GM21717 (cell line): ENCODE results near the gene GCLC.
"Not testable (repeated sequence)": the region's sequence is repeated elsewhere in the genome, so short reads cannot be mapped to it uniquely, and the experiment has no call there.

Source experiments
- ATAC-seq: cut with Tn5 transposase; IDR thresholded peaks from one replicate; pipeline ENCODE4 v1.9.1; 2021; ENCODE audit warnings: mild to moderate bottlenecking, moderate library complexity; ENCODE audit not compliant: unreplicated experiment

GCLC gene

GRCh38 chr6:53544470-53545308 lies at the start of gene GCLC:
TSS of gene GCLC (minus strand) at chr6:53545101. CDS start at chr6:53544645, 456 bp downstream.
- ATAC-seq, result peak; percentile 55

GRCh38 chr6:53594596-53594995 lies 49.7 kb upstream of the GCLC start:
- no peak for ATAC-seq

GRCh38 chr6:53593001-53593488 lies 48.1 kb upstream of the GCLC start:
- ATAC-seq, result no peak

GRCh38 chr6:53591873-53592272 lies 47.0 kb upstream of the GCLC start:
- no peak for ATAC-seq

GRCh38 chr6:53588816-53589509 lies 44.1 kb upstream of the GCLC start:
- no peak for ATAC-seq

- no peak for ATAC-seq
Observed at GRCh38 chr6:53587291-53587690, 42.4 kb upstream of the GCLC start.

- ATAC-seq, result no peak
Observed at GRCh38 chr6:53585208-53585900, 40.5 kb upstream of the GCLC start.

GRCh38 chr6:53584726-53585125 lies 39.8 kb upstream of the GCLC start:
- no peak for ATAC-seq

- no peak for ATAC-seq
Observed at GRCh38 chr6:53583451-53583850, 38.5 kb upstream of the GCLC start.

GRCh38 chr6:53582963-53583362 lies 38.1 kb upstream of the GCLC start:
- ATAC-seq, result peak; percentile 60

- no peak for ATAC-seq
Observed at GRCh38 chr6:53581856-53582255, 37.0 kb upstream of the GCLC start.

- no peak for ATAC-seq
Observed at GRCh38 chr6:53581173-53581773, 36.4 kb upstream of the GCLC start.

- ATAC-seq, result no peak
Observed at GRCh38 chr6:53579338-53579737, 34.4 kb upstream of the GCLC start.

GRCh38 chr6:53578371-53578770 lies 33.5 kb upstream of the GCLC start:
- ATAC-seq, result no peak

- no peak for ATAC-seq
Observed at GRCh38 chr6:53573299-53573698, 28.4 kb upstream of the GCLC start.

GRCh38 chr6:53572379-53572778 lies 27.5 kb upstream of the GCLC start:
- ATAC-seq, result not testable (repeated sequence)

GRCh38 chr6:53568776-53569616 lies 24.1 kb upstream of the GCLC start:
- no peak for ATAC-seq

- ATAC-seq, result no peak
Observed at GRCh38 chr6:53567701-53568100, 22.8 kb upstream of the GCLC start.

- ATAC-seq, result no peak
Observed at GRCh38 chr6:53566755-53567154, 21.9 kb upstream of the GCLC start.

GRCh38 chr6:53565886-53566285 lies 21.0 kb upstream of the GCLC start:
- ATAC-seq, result no peak
